Subcutaneous adipose tissue (tissue), 4 donors: ENCODE measurements around the gene ARID1B. TPM values are rescaled to one million over a fixed set of nuclear protein-coding genes. Genes with fewer than 3 reads are reported as not detected.

Experiments
- total RNA-seq, 4 donors: library from RNA; depleted of rRNA; stranded (reverse); fragments of >200 nt; gene quantifications; one replicate each; pipeline ENCODE4 v1.1.0, GENCODE V29; 2016
- TF ChIP-seq, protein P1 (sequence below): fragments of 450-650 bp; IDR thresholded peaks from one replicate; pipeline ENCODE4 v1.5.1; 2016; ENCODE audit warnings: low read depth, mild to moderate bottlenecking, control low read depth, antibody characterized with exemption, moderate library complexity

The ARID1B gene
- total RNA-seq, 4 donors from 2014 or later: 93.8 to 137 (median 104) TPM

DNA sequence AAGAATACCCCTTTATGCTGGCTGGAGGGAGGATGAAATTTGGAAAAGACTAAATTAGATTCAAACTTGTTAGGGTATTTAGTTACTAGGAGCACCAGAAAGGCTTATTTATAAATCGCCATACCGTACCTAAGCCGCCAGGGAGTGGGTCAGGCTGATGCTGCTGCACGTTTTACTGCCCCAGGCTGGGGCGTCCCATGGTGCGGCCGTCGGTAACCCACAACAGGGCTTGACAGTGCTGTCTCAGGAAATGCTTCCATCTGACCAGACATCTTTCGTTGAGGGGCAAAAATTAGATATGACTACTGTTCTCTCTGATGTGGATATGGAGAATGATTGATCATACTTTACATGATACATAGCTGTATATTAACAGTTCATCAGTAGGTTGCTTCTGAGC lies 52.9 kb downstream of the ARID1B start:
- TF ChIP-seq, protein P1, sequence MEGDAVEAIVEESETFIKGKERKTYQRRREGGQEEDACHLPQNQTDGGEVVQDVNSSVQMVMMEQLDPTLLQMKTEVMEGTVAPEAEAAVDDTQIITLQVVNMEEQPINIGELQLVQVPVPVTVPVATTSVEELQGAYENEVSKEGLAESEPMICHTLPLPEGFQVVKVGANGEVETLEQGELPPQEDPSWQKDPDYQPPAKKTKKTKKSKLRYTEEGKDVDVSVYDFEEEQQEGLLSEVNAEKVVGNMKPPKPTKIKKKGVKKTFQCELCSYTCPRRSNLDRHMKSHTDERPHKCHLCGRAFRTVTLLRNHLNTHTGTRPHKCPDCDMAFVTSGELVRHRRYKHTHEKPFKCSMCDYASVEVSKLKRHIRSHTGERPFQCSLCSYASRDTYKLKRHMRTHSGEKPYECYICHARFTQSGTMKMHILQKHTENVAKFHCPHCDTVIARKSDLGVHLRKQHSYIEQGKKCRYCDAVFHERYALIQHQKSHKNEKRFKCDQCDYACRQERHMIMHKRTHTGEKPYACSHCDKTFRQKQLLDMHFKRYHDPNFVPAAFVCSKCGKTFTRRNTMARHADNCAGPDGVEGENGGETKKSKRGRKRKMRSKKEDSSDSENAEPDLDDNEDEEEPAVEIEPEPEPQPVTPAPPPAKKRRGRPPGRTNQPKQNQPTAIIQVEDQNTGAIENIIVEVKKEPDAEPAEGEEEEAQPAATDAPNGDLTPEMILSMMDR: no peak

DNA sequence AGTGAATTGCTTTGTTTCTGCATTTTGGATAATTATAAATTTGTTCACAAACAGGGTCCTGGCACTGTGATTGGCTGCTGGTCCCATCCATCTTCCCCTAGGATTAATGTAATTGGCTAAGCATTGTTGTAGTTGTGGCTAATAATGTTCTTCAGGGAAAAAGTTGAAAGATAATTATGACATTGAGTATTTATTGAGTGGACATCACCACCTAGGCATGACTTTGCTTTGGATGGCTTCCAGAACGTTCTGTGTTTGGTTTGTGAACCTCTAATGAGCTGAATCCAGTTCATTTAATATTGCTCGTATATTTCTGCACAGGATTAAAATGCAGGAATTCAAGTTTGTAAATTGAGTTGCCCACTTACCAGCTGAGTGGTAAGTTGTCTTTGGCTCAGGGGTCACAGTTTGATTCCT lies 55.1 kb downstream of the ARID1B start:
- TF ChIP-seq, protein P1: no peak

DNA sequence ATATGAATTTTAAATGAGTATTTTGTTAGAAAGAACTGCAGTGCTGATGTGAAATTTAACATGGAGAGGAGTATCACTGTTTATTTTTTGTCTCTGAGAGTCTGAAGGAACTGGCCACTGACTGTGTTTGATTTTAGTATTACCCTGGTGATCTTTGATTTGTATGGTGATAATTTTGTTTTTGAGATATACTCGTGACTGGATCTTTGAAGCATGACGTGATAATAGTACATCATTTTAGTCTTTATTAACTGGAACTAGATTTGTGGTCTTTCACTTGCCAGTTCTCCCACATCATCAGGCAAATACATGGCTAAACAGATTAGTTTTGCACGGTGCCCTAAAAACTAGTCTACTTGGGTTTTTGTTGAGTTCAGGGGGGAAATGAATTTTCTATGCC lies 55.5 kb downstream of the ARID1B start:
- TF ChIP-seq, protein P1: no peak

DNA sequence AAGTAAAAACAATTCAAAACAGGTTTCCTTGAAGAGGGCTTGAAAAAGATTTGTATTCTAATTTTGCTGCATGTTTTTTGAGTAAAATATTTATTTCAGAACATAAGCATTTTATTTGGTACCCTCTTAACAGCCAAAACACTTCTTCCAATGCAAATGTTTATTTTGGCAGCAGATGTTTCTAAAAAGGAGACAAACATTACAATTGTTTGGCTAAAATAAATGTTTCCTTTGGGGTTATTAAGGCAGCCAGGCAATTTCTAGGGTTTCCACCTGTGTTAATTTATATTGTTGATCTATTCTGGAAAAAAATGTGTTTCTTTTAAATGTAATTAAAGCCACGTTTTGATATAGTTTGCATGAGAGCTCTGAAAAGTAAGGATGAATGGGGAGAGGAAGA lies 56.6 kb downstream of the ARID1B start:
- TF ChIP-seq, protein P1: no peak

DNA sequence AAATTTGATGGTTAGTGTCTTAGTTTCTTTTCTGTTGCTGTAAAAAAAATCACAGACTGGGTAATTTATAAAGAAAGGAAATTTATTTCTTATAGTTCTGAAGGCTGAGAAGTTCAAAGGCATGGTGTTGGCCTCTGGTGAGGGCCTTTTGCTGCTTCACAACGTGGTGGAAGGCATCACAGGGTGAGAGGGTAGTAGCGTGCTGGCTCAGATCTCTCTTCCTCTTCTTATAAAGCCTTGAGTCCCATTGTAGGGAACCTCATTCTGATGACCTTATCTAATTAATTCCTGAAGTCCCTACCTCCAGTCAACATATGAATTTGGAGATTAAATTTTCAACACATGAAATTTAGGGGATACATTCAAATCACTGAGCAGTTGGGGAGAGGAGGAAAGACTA lies 62.0 kb downstream of the ARID1B start:
- TF ChIP-seq, protein P1: no peak

DNA sequence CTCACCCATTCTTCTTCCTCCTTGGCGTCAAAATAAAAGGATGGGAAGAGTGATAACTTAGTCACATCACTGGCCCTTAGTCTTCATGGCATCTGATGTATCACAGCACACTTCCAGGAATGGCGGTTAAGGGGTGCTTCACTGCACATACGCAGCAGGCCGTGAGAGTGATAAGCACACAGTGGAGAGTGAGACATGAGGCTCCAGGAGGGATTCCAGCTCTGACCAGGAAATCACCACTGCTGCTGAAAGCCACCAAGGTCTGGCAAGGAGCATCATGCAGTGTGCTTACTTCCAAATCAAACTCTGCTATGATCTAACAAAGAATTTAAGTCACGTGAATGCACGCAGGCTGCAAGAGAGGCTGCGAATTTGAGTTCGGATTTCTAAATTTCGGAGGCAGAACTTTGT lies 62.4 kb downstream of the ARID1B start:
- TF ChIP-seq, protein P1: no peak

DNA sequence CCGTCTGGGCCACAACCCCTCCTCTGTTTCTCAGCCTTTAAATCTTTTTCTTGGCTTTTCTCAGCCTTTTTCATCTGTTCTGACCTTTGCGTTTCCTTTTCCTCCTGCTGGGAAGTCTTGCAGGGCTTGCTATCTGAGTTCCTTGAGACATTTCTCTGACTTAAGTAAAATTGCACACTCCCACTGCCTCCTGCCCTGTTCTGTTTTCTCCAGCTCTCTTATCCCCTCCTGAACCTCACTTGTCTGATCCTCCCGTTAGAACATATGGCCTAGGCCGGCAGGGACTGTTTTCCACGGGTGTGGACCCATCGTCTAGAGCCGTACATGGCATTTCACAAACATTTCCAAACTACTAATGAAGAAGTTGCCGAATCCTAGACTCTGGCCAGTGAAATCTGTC lies 63.0 kb downstream of the ARID1B start:
- TF ChIP-seq, protein P1: no peak
